GM12878 (cell line): ENCODE results near the gene KIF3A. TPM values are rescaled to one million over a fixed set of nuclear protein-coding genes. Genes with fewer than 3 reads are reported as not detected.

Source experiments
- ATAC-seq: fragments of 200-7000 bp; cut with Tn5 transposase; 3 replicates; pipeline ENCODE4 v1.9.1; 2020; ENCODE audit warnings: mild to moderate bottlenecking, moderate library complexity
- BruUV-seq: library from RNA; stranded (reverse); fragments of 400-500 nt; replicated peaks from 2 replicates; lab custom pipeline; 2021; lab: Mats Ljungman, UMichigan
- CTCF ChIA-PET: fragments of 300-600 bp; sonication (Branson Sonifier 250); formaldehyde crosslinking; extraction: SDS; loops from one replicate; lab custom pipeline; 2021; ENCODE audit warnings: inconsistent platforms; lab: Yijun Ruan, JAX
- POLR2A ChIA-PET: fragments of 350-600 bp; formaldehyde crosslinking; extraction: SDS; loops from one replicate; lab custom pipeline; 2021; ENCODE audit warnings: inconsistent platforms; lab: Charles Lee
- RAD21 ChIA-PET: fragments of 300-600 bp; sonication (Branson Sonifier 250); formaldehyde crosslinking; loops from one replicate; lab custom pipeline; 2023; ENCODE audit warnings: antibody characterized with exemption; ENCODE audit not compliant: unreplicated experiment; lab: Charles Lee
- SMC1A ChIA-PET: fragments of 300-600 bp; sonication (Branson Sonifier 250); formaldehyde crosslinking; loops from one replicate; lab custom pipeline; 2023; ENCODE audit not compliant: unreplicated experiment, uncharacterized antibody; lab: Charles Lee
- DNase-seq: peaks from one replicate; pipeline ENCODE4 v3.0.0-alpha.2; 2011; ENCODE audit warnings: low read depth, low spot score
- FAIRE-seq: peaks from 3 replicates; lab custom pipeline; 2011; peaks lifted over from hg19 to GRCh38; lab: Jason Lieb, UNC
- H2AFZ ChIP-seq: 2 replicates; pipeline ENCODE4 v1.6.0; 2011; ENCODE audit warnings: low read depth, low read length, control low read depth; ENCODE audit not compliant: control insufficient read depth
- H3K27ac ChIP-seq: 2 replicates; pipeline ENCODE4 v1.5.1; 2011; ENCODE audit warnings: control low read depth; ENCODE audit not compliant: control insufficient read depth, insufficient read depth
- H3K27me3 ChIP-seq, 2 experiments: replicated peaks in 1 of 2; 2 replicates each; pipeline versions ENCODE4 v1.6.0 to v1.6.1; 2011; ENCODE audit warnings: low read length in 1 of 2; ENCODE audit not compliant: control insufficient read depth in 2 of 2, insufficient read depth in 2 of 2
- H3K36me3 ChIP-seq, 2 experiments: 2 replicates each; pipeline ENCODE4 v1.5.1; 2011; ENCODE audit warnings: low read length in 1 of 2; ENCODE audit not compliant: control insufficient read depth in 2 of 2, insufficient read depth in 2 of 2
- H3K4me1 ChIP-seq: 2 replicates; pipeline ENCODE4 v1.6.1; 2011; ENCODE audit warnings: mild to moderate bottlenecking, low read length, moderate library complexity, mixed read lengths; ENCODE audit not compliant: control insufficient read depth, insufficient read depth
- H3K4me2 ChIP-seq: 2 replicates; pipeline ENCODE4 v1.6.0; 2011; ENCODE audit warnings: control low read depth; ENCODE audit not compliant: control insufficient read depth, insufficient read depth
- H3K4me3 ChIP-seq: fragments of 200-600 bp; sonication (generic); 2 replicates; pipeline ENCODE4 v1.5.1; 2016
- H3K79me2 ChIP-seq: 2 replicates; pipeline ENCODE4 v1.6.0; 2011; ENCODE audit warnings: low read length; ENCODE audit not compliant: control insufficient read depth, insufficient read depth
- H3K9ac ChIP-seq: 2 replicates; pipeline ENCODE4 v1.8.0; 2011; ENCODE audit warnings: low read length, control low read depth, mixed read lengths; ENCODE audit not compliant: control insufficient read depth, insufficient read depth
- H3K9me3 ChIP-seq: replicated peaks from 3 replicates; pipeline ENCODE4 v1.5.1; 2011; ENCODE audit warnings: mild to moderate bottlenecking, low read length; ENCODE audit not compliant: control insufficient read depth, insufficient read depth
- H4K20me1 ChIP-seq: 2 replicates; pipeline ENCODE4 v1.6.0; 2011; ENCODE audit not compliant: control insufficient read depth, insufficient read depth
- CTCF ChIP-seq, 3 experiments: IDR thresholded peaks in 2 of 3; conservative IDR thresholded peaks in 1 of 3; 2 replicates each; pipeline ENCODE4 v1.5.1; 2011; ENCODE audit warnings: low read depth in 3 of 3, low read length in 3 of 3, mild to moderate bottlenecking in 3 of 3, control low read depth in 2 of 3, moderate library complexity in 2 of 3, inconsistent platforms in 1 of 3, mixed read lengths in 1 of 3; ENCODE audit not compliant: control insufficient read depth in 2 of 3, insufficient read depth in 1 of 3; ENCODE audit errors: extremely low read depth in 1 of 3
- JUND ChIP-seq: IDR thresholded peaks from 2 replicates; pipeline ENCODE4 v1.6.1; 2012; ENCODE audit warnings: low read depth, mild to moderate bottlenecking, low read length, improper control_type of control experiment, moderate library complexity
- KLF5 ChIP-seq: fragments of 450-650 bp; IDR thresholded peaks from 2 replicates; pipeline ENCODE4 v1.6.1; 2014; ENCODE audit warnings: mild to moderate bottlenecking; ENCODE audit not compliant: partially characterized antibody
- PBX3 ChIP-seq: IDR thresholded peaks from 2 replicates; pipeline ENCODE4 v1.6.1; 2011; ENCODE audit warnings: mild to moderate bottlenecking, low read depth, low read length, moderate library complexity; ENCODE audit not compliant: insufficient replicate concordance
- RB1 ChIP-seq: fragments of 450-650 bp; formaldehyde crosslinking; IDR thresholded peaks from 2 replicates; pipeline ENCODE4 v1.6.1; 2017; ENCODE audit warnings: mild to moderate bottlenecking, borderline replicate concordance
- RCOR1 ChIP-seq: conservative IDR thresholded peaks from 2 replicates; pipeline ENCODE4 v1.6.1; 2012; ENCODE audit warnings: low read depth, low read length, improper control_type of control experiment
- SMAD1 ChIP-seq: fragments of 450-650 bp; IDR thresholded peaks from 2 replicates; pipeline ENCODE4 v1.6.1; 2018; ENCODE audit warnings: mild to moderate bottlenecking, low read depth; ENCODE audit not compliant: partially characterized antibody
- STAT1 ChIP-seq: fragments of 450-650 bp; conservative IDR thresholded peaks from 2 replicates; pipeline ENCODE4 v1.6.1; 2014; ENCODE audit warnings: antibody characterized with exemption, mild to moderate bottlenecking
- TAF1 ChIP-seq: IDR thresholded peaks from 2 replicates; pipeline ENCODE4 v1.6.1; 2011; ENCODE audit warnings: mild to moderate bottlenecking, low read depth, low read length, borderline replicate concordance
- TCF12 ChIP-seq: IDR thresholded peaks from 2 replicates; pipeline ENCODE4 v1.6.1; 2011; ENCODE audit warnings: low read depth, mild to moderate bottlenecking, low read length
- USF2 ChIP-seq: IDR thresholded peaks from 2 replicates; pipeline ENCODE4 v1.6.1; 2011; ENCODE audit warnings: low read depth, low read length, improper control_type of control experiment, borderline replicate concordance
- ZBTB11 ChIP-seq: fragments of 450-650 bp; formaldehyde crosslinking; IDR thresholded peaks from 2 replicates; pipeline ENCODE4 v1.5.0; 2022; ENCODE audit warnings: mild to moderate bottlenecking, missing genetic modification characterization
- WGBS: methylation state at CpG from one replicate; pipeline ENCODE4 v1.1.6; 2016; ENCODE audit warnings: low lambda C conversion rate; ENCODE audit not compliant: insufficient replicate concordance, insufficient coverage; ENCODE audit errors: missing lambda C conversion rate; 5-methylcytosine and 5-hydroxymethylcytosine counted together
- in situ Hi-C: fragments of 300-500 bp; cut with MboI; formaldehyde crosslinking; loops from 9 replicates; pipeline ENCODE4 v1.14.3; 2018; ENCODE audit warnings: mixed read lengths
- intact Hi-C: fragments of 100-400 bp; cut with micrococcal nuclease; formaldehyde crosslinking; loops from one replicate; pipeline ENCODE4 v1.14.2; 2022; ENCODE audit not compliant: unreplicated experiment
- polyA plus RNA-seq, 11 experiments: library from polyadenylated mRNA; depleted of rRNA in 4 of 11; unstranded in 6 of 11; stranded (reverse) in 5 of 11; fragments of >200 nt; fragmentation: Nextera tagmentation in 4 of 11; fragmentation: Illumina TruSeq in 1 of 11; extraction: Ambion mirVana in 4 of 11; extraction: Trizol in 1 of 11; gene quantifications; 1 replicate in 1 of 11; 2 replicates in 10 of 11; pipeline versions ENCODE4 v1.2.1 to v1.2.3, GENCODE V29; 2011 to 2016; ENCODE audit warnings: inconsistent platforms in 2 of 11, missing spikeins in 2 of 11, low read depth in 1 of 11
- total RNA-seq, 4 experiments: library from RNA; depleted of rRNA in 3 of 4; stranded (reverse); fragments of >200 nt in 3 of 4; fragmentation: Illumina TruSeq in 1 of 4; extraction: Trizol in 1 of 4; gene quantifications; 2 replicates each; pipeline versions ENCODE4 v1.2.1 to v1.2.3, GENCODE V29; 2013 to 2021

The KIF3A gene
- total and polyA plus RNA-seq, 10 of the 15 experiments (the other 5 are each of a cell fraction or from before 2014, with no cell fraction given) = 2.7 to 36.5 (median 10.0) TPM

- Histone ChIP-seq H3K4me2 (no peak overlapping the region), H3K4me1 (peaks cover 25% of the 10 kb centered on the region), H3K27me3 (no peaks in the 10 kb centered on the region), H3K9me3 (no peaks in the 10 kb centered on the region; the same call in 2 of the 3 replicates), H2AFZ (no peak overlapping the region), H3K9ac (no peak overlapping the region), H4K20me1 (no peaks in the 10 kb centered on the region), H3K27ac (no peak overlapping the region), H3K4me3 (no peak overlapping the region), H3K36me3 (no peaks in the 10 kb centered on the region), H3K79me2 (no peaks in the 10 kb centered on the region; the same call in 1 of the 2 replicates)
- in situ Hi-C loops = no loop called here
- ChIA-PET CTCF (interaction anchor here (0.9 to 7.4 kb wide), 15 partner anchors 15 to 227 kb away, joined by 3 to 136 read pairs (median 8); partner anchors contain the start of genes IL4 and KIF3A), RAD21 (interaction anchor here (1.1 to 10.5 kb wide), 16 partner anchors 33 to 252 kb away, joined by 3 to 127 read pairs (median 6); no protein-coding TSS in a partner anchor), SMC1A (interaction anchor here (1.2 to 11.1 kb wide), 10 partner anchors 17 to 246 kb away, joined by 4 to 129 read pairs (median 48); partner anchors contain the start of genes IL13, IL4, KIF3A and SEPTIN8), POLR2A (interaction anchor here (0.6 to 9.6 kb wide), 7 partner anchors 15 to 1707 kb away, joined by 3 to 56 read pairs (median 6); partner anchors contain the start of genes KIF3A and SEPTIN8)
- intact Hi-C loops = loop anchor here (5.0 kb wide), 2 partner anchors 90 to 225 kb away; no protein-coding TSS in a partner anchor
- DNase-seq (no peak), ATAC-seq (no peak), FAIRE-seq (no peak)
- 85% methylated on average over 1 of the region's 1 CpG for WGBS
- no TSS peak for BruUV-seq
- no peak for TF ChIP-seq TAF1
- TF ChIP-seq ZBTB11 (CRISPR knock-in tag) = no peak
- TF ChIP-seq KLF5 = no peak
- no peak for TF ChIP-seq RCOR1
- no peak for TF ChIP-seq JUND
- TF ChIP-seq TCF12 = no peak
- TF ChIP-seq STAT1 = no peak
- no peak for TF ChIP-seq PBX3
- TF ChIP-seq CTCF (IDR thresholded peaks at IDR 0.05 in 2 of 3, conservative IDR thresholded peaks at IDR 0.05 in 1 of 3; ENCODE audit: control insufficient read depth in 2 of 3, extremely low read depth in 1 of 3, insufficient read depth in 1 of 3, low read depth in 3 of 3, low read length in 3 of 3) = no peak
- TF ChIP-seq RB1 = no peak
- no peak for TF ChIP-seq USF2
- TF ChIP-seq SMAD1 = no peak
Observed at GRCh38 chr5:132752581-132753125, 15.3 kb upstream of the KIF3A start.
